Suprapubic skin (tissue), 4 donors: ENCODE results near the gene ARPIN.
"Not testable (repeated sequence)": the region's sequence is repeated elsewhere in the genome, so short reads cannot be mapped to it uniquely, and the experiment has no call there.

Source experiments
- EP300 ChIP-seq: sonication (generic); formaldehyde crosslinking; IDR thresholded peaks from one replicate; pipeline ENCODE4 v1.6.1; 2017; ENCODE audit warnings: antibody characterized with exemption
- POLR2A ChIP-seq, 2 donors: fragments of 450-650 bp; IDR thresholded peaks; one replicate each; pipeline ENCODE4 v1.6.1; 2017; ENCODE audit warnings: antibody characterized with exemption in 2 of 2, mild to moderate bottlenecking in 2 of 2, moderate library complexity in 2 of 2
- POLR2AphosphoS5 ChIP-seq, 3 donors: sonication (generic); formaldehyde crosslinking; IDR thresholded peaks; one replicate each; pipeline ENCODE4 v1.6.1; 2017; ENCODE audit warnings: antibody characterized with exemption in 3 of 3

DNA sequence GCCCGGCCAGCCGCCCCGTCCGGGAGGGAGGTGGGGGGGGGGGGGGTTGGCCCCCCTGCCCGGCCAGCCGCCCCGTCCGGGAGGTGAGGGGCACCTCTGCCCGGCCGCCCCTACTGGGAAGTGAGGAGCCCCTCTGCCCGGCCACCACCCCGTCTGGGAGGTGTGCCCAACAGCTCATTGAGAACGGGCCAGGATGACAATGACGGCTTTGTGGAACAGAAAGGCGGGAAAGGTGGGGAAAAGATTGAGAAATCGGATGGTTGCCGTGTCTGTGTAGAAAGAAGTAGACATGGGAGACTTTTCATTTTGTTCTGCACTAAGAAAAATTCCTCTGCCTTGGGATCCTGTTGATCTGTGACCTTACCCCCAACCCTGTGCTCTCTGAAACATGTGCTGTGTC is 57.9 kb downstream of the ARPIN start:
- TF ChIP-seq POLR2AphosphoS5 (IDR thresholded peaks at IDR 0.05); POLR2A (IDR thresholded peaks at IDR 0.05); EP300: not testable (repeated sequence)
